ENCODE results near the gene FRY.

DNA sequence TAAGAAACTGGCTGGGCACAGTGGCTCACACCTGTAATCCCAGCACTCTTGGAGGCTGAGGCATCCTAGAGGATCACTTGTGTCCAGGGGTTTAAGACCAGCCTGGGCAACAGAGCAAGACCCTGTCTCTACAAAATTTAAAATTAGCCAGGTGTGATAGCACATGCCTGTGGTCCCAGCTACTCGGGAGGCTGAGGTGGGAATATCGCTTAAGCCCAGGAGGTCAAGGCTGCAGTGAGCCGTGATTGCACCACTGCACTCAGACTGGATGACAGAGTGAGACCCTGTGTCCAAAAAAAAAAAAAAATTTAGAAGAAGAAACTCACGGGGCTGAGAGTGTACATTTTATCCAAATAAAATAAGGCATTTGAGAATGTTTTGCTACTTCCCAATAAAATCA is 224.7 kb downstream of the FRY start:
- no peak for TF ChIP-seq POLR2A (IDR thresholded peaks at IDR 0.05; ENCODE audit: low read depth, low read length)
- no peak for TF ChIP-seq TAF1 (IDR thresholded peaks at IDR 0.05; ENCODE audit: low read depth, low read length)
- TF ChIP-seq POLR2AphosphoS5 (IDR thresholded peaks at IDR 0.05; ENCODE audit: low read depth, low read length): no peak

All from GM12891 (cell line).